HG02571 (cell line): ENCODE data around the gene TEX13B.
A peak's percentile ranks its signal among the peaks of the same experiment; 100 is the strongest.
"Not testable (repeated sequence)": the region's sequence is repeated elsewhere in the genome, so short reads cannot be mapped to it uniquely, and the experiment has no call there.

Source experiments
- ATAC-seq: cut with Tn5 transposase; IDR thresholded peaks from one replicate; pipeline ENCODE4 v1.9.1; 2021; ENCODE audit warnings: mild to moderate bottlenecking, moderate library complexity; ENCODE audit not compliant: unreplicated experiment

The TEX13B gene

GRCh38 chrX:107982356-107982755 is at the start of gene TEX13B:
TSS of gene TEX13B (minus strand) at chrX:107982370. CDS start at chrX:107982127, 243 bp downstream.
- ATAC-seq, result no peak

- ATAC-seq, result peak; percentile 61
Measured at GRCh38 chrX:108029928-108030711, 48.0 kb upstream of the TEX13B start.

- ATAC-seq, result no peak
Measured at GRCh38 chrX:108028854-108029253, 46.7 kb upstream of the TEX13B start.

GRCh38 chrX:108025954-108026600 is 43.9 kb upstream of the TEX13B start:
- ATAC-seq, result no peak

- no peak for ATAC-seq
Measured at GRCh38 chrX:108025376-108025775, 43.2 kb upstream of the TEX13B start.

- no peak for ATAC-seq
Measured at GRCh38 chrX:108022491-108023089, 40.4 kb upstream of the TEX13B start.

GRCh38 chrX:108020631-108021030 is 38.5 kb upstream of the TEX13B start:
- no peak for ATAC-seq

GRCh38 chrX:108019382-108019875 is 37.3 kb upstream of the TEX13B start:
- ATAC-seq, result no peak

GRCh38 chrX:108018656-108019381 is 36.6 kb upstream of the TEX13B start:
- ATAC-seq, result no peak

GRCh38 chrX:108001218-108001814 is 19.1 kb upstream of the TEX13B start:
- ATAC-seq, result no peak

GRCh38 chrX:108000751-108001150 is 18.6 kb upstream of the TEX13B start:
- no peak for ATAC-seq

- ATAC-seq, result no peak
Measured at GRCh38 chrX:107996124-107996523, 14.0 kb upstream of the TEX13B start.

- no peak for ATAC-seq
Measured at GRCh38 chrX:107985033-107985432, 2.9 kb upstream of the TEX13B start.

- no peak for ATAC-seq
Measured at GRCh38 chrX:107979534-107979933, 2.6 kb downstream of the TEX13B start.

GRCh38 chrX:107978707-107979307 is 3.4 kb downstream of the TEX13B start:
- no peak for ATAC-seq

- no peak for ATAC-seq
Measured at GRCh38 chrX:107978071-107978470, 4.1 kb downstream of the TEX13B start.

GRCh38 chrX:107971636-107972035 is 10.5 kb downstream of the TEX13B start:
- no peak for ATAC-seq

GRCh38 chrX:107970073-107970472 is 12.1 kb downstream of the TEX13B start:
- ATAC-seq, result no peak

- ATAC-seq, result no peak
Measured at GRCh38 chrX:107968623-107969022, 13.5 kb downstream of the TEX13B start.

GRCh38 chrX:107955337-107955736 is 26.8 kb downstream of the TEX13B start:
- not testable (repeated sequence) for ATAC-seq
